ENCODE results near the gene STOX1.
A peak's percentile ranks its signal among the peaks of the same experiment; 100 is the strongest.
"Not testable (repeated sequence)": the region's sequence is repeated elsewhere in the genome, so short reads cannot be mapped to it uniquely, and the experiment has no call there.

Gene STOX1

GRCh38 chr10:68897336-68897741 is 70.0 kb downstream of the STOX1 start:
- DNase-seq, result peak; percentile 75

GRCh38 chr10:68899186-68899745 is 71.9 kb downstream of the STOX1 start:
- DNase-seq, result no peak

GRCh38 chr10:68900427-68901104 is 73.2 kb downstream of the STOX1 start:
- DNase-seq, result no peak

- DNase-seq, result peak; percentile 99
These were observed 74.0 kb downstream of the STOX1 start, which contains the start of gene DDX50 for GRCh38 chr10:68901105-68901927. Gene DDX50 (plus strand): TSS chr10:68901315. CDS start chr10:68901385, 70 bp downstream.

GRCh38 chr10:68902382-68902781 is 75.1 kb downstream of the STOX1 start:
- DNase-seq, result no peak

- DNase-seq, result no peak
These were observed 97.3 kb downstream of the STOX1 start for GRCh38 chr10:68924593-68924992.

DNA sequence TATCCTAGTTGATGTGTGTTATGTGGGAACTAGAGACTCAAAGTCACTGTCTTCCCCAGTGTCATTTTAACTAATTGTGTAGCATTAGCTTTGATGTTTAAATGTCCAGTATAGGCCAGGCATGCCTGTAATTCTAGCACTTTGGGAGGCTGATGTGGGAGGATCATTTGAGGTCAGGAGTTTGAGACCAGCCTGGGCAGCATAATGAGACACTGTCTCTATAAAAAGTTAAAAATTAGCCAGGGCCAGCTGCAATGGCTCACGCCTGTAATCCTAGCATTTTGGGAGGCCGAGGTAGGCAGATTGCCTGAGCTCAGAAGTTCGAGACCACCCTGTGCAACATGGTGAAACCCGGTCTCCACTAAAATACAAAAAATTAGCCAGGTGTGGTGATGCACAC is 98.2 kb downstream of the STOX1 start:
- no peak for DNase-seq

GRCh38 chr10:68929157-68929556 is 101.8 kb downstream of the STOX1 start:
- not testable (repeated sequence) for DNase-seq

GRCh38 chr10:68929888-68930287 is 102.6 kb downstream of the STOX1 start:
- DNase-seq, result not testable (repeated sequence)

DNA sequence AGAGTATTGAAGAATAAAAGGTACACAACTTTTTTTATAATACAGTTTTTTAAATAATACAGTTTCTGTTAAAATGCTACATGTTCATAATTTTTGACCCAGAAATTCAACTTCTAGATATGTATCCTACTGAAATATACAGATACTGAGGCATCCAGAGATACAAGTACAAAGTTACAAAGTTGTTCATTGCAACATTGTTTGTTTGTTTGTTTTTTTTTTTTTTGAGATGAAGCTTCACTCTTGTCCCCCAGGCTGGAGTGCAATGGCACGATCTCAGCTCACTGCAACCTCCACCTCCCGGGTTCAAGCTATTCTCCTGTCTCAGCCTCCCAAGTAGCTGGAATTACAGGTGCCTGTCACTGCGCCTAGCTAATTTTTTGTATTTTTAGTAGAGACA is 105.5 kb downstream of the STOX1 start:
- not testable (repeated sequence) for DNase-seq

GRCh38 chr10:68934994-68935393 is 107.7 kb downstream of the STOX1 start:
- DNase-seq, result no peak

- DNase-seq, result no peak
These were observed 110.8 kb downstream of the STOX1 start for GRCh38 chr10:68938117-68938516.

- no peak for DNase-seq
These were observed 111.6 kb downstream of the STOX1 start for GRCh38 chr10:68938884-68939283.

GRCh38 chr10:68940917-68941316 is 113.6 kb downstream of the STOX1 start:
- not testable (repeated sequence) for DNase-seq
